A549 treated with GW870086 at 1 μM for 4 hours (cell line): ENCODE measurements around the gene PTGDS. TPM values are rescaled to one million over a fixed set of nuclear protein-coding genes. Genes with fewer than 3 reads are reported as not detected.

Source experiments
- total RNA-seq: library from RNA; stranded (reverse); fragments of 200-300 nt; extraction: Qiagen RNA extraction; gene quantifications from 5 replicates; pipeline ENCODE4 v1.2.3, GENCODE V29; 2022; ENCODE audit warnings: low read depth

Gene PTGDS
- 0.57 to 0.68 TPM (median 0.66 TPM) in 3 of 5 replicates, not detected in the others for total RNA-seq

DNA sequence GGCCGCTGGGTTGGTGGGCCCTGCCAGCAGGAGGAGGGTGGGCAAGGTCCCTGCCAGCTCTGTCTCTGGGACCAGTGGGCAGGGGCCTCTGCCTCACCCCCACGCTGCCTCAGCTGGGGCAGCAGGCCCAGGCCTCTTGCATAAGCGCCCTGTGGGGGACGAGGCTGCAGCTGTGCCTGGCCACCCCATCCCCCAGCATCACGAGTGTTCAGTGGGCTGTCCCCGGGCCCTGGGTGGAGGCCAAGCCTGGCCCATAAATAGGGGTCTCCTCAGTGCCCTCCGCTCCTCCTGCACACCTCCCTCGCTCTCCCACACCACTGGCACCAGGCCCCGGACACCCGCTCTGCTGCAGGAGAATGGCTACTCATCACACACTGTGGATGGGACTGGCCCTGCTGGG is at the start of gene PTGDS:
PTGDS (plus strand) TSS at position 282 of the 400 bp plus-strand sequence; CDS start at position 357, 75 bp downstream.

DNA sequence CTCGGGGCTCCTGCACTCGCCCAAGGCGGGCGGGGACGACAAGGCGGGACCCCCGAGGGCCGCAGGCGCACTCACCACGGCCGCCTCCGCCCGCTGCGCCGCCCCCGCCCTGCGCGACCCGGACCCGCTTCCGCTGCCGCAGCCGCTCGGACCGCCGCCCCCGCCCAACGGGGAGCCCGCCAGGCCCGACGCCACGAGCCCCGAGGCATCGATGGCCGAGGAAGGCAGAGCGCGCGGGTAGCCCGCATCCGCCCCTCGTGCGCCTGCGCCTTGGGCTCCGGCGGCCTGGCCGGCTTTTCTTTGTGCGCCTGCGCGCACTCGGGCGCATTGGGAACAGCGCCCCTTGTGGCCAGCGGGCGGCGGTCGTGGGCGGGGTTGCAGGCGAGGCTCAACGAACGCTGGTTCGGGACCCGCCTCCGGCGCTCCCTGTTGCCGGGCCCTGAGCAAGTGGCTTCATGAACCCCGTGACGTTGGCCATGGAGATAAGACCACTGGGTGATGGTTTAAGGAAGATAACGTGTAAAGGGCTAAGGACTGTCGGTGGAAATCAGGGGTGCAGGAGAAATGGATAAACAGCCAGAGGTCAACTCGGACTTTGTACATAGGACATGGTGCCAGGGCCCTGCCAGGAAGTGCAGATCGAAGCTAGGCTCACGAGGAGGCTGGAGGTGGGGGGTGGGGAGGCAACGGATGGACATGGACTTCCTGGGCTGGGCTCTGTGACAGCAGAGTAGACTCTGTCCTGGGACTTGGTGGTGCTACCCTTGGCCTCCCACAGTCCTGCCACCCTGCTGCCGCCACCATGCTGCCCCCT is 32.6 kb upstream of the PTGDS start, which contains the start of the genes C8G and FBXW5:
C8G (plus strand) TSS at position 725 of the 814 bp plus-strand sequence; CDS start at position 803, 78 bp downstream.
FBXW5 (minus strand) TSS at position 220 of the 814 bp plus-strand sequence. CDS start 655 bp downstream, outside the sequence.

DNA sequence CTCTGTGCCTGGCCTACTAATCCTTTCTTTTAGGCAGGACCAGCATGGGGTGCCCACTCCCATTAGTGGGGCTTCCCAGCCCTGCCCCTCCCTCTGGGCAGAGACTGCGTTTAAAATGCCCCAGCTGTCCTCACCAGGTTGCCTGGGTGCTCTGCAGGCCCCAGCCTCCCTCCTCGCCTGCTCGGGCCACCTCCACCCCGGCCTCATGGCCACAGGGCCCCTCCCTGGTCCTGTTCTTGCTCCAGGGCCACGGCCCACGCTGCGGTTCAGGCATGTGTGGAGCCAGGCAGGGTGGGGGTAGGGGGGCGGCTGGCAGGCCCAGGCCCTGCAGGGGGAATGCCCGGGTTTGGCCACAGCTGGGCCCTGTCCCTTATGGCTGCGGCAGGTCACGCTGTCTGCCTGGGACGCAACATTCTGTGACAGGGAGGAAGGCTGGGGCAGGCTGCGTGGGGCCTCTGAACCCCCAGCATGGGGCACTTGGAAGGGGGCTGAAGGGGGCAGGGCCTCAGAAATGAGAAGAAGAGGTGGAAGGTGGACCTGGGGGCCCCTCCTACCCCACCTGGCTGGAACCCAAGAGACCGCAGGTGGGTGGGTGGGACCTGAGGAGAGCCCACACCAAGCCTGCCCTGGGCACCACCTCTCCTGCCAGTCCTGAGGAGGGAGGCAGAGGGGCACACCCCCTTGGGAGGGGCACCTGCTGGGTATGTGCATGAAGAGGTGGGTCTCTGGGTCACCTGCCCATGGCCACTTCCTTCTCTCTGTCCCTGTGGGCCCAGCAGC is 25.6 kb upstream of the PTGDS start, which contains the start of gene LCN12:
LCN12 (plus strand) TSS at position 733 of the 780 bp plus-strand sequence. CDS start 55 bp downstream, outside the sequence.

DNA sequence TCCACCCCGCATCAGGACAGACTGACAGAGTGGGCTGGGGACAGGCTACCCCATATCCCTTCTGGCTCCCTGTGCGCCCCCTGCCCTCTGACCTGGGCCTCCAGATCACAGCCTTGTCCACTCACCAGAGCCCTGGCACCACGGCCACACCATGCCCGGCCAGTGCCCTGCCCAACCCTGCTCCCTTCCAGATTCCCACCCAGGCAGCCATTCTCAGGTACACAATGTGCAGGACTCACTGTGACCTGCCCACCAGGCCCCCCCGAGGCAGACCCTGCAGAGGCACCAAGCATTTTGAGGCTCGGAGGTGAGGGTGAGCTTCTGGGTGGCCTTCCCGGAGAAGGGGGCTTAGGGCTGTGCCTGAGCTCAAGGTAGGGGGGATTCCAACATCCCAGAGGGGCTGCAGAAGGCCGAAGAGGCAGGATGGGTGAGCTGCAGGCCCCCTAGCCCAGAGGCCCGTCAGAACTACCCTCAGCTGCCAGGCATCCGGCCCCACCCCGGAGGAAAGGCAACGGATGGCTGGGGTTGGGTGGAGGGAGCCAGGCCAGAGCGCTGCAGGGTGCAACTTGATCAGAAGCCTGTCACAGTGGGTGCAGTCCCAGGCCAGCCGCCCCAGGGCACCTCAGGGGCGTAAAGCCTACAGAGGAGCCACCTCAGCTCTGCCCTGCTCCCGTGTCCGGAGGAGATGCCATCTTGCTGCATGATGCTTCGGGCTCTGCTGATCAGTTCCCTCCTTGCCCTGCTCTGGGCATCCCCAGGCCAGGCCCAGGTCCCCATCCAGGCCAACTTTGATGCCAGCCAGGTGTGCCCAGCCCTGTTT is 5.1 kb downstream of the PTGDS start, which contains the start of gene LCNL1:
LCNL1 (plus strand) TSS at position 762 of the 820 bp plus-strand sequence. CDS start 594 bp downstream, outside the sequence.

DNA sequence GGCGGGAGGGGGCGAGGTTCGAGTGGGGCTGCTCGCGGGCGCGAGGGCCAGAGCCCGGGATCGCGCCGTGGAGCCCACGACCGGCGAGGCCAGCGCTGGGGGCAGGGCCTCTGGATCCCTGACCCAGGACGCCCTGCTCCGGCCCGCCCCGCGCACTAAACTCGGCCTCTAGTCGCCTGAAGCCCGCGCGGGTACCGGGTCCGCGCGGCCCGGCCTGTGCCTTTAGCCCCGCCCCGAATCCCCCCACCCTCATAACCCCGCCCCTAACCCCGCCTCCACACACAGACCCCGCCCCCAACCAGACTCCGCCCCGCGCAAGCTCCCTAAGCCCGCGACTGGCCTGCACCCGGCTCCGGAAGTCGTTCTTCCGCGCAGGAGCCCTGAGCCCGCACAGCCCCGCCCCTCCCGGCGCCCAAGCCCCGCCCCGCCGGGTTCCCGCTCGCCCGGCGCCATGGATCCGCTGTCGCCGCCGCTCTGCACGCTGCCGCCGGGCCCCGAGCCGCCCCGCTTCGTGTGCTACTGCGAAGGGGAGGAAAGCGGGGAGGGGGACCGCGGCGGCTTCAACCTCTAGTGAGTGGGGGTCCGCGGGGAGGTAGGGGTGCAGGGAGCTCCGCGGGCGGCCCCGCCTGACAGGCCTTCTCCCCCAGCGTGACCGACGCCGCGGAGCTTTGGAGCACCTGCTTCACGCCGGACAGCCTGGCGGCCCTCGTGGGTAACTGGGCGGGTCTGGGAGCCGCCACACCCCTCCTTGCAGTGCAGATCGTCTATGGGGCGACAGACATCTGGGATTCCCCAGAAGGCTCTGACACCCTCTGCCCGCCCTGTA is 14.9 kb downstream of the PTGDS start, which contains the start of gene PAXX:
PAXX (plus strand) TSS at position 430 of the 826 bp plus-strand sequence; CDS start at position 452, 22 bp downstream.

DNA sequence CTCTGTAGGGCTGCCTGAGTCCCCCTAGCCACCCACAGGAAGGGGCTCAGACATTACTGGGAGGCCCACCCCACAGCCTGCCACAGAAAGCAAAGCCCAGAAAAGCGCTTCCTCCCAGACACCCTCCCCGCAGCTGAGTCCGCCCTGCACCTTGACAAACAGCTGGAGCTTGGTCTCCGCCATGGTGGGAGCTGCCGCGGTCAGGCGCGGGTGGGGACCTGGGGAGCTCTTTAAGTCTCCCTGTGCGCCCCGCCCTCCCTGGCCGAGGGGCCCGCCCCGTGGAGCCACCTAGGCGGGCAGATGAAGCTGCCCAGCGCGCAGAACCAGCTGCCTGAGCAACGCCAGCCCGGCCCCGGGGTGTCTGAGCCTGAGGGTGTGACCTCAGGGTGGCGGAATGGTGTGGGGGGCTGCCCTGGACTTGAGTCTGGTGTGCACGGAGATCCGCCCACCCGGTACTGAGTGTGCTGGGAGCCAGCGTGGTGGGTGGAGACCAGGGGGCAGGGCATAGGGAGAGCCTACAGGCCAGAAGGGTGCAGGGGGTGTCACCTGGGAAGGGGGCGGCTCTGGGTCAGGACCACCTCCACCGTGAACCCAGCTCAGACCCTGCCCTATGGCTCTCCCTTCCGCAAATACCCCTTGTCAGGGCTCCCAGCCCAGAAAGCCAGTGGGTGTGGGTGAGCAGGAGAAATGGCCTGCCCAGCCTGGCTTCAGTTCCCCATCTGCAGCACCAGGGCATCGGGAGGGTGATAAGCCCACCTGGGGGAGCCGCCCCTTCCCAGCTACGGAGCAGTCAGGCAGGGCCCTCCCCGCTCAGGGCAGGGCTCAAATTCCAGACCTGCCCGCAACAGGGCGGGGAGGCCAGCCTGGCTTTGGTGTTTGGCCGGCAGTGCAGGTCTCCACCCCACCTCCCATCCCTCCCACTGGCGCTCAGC is 19.3 kb downstream of the PTGDS start, which contains the start of gene CLIC3:
CLIC3 (minus strand) TSS at position 208 of the 932 bp plus-strand sequence; CDS start at position 183, 25 bp downstream.

DNA sequence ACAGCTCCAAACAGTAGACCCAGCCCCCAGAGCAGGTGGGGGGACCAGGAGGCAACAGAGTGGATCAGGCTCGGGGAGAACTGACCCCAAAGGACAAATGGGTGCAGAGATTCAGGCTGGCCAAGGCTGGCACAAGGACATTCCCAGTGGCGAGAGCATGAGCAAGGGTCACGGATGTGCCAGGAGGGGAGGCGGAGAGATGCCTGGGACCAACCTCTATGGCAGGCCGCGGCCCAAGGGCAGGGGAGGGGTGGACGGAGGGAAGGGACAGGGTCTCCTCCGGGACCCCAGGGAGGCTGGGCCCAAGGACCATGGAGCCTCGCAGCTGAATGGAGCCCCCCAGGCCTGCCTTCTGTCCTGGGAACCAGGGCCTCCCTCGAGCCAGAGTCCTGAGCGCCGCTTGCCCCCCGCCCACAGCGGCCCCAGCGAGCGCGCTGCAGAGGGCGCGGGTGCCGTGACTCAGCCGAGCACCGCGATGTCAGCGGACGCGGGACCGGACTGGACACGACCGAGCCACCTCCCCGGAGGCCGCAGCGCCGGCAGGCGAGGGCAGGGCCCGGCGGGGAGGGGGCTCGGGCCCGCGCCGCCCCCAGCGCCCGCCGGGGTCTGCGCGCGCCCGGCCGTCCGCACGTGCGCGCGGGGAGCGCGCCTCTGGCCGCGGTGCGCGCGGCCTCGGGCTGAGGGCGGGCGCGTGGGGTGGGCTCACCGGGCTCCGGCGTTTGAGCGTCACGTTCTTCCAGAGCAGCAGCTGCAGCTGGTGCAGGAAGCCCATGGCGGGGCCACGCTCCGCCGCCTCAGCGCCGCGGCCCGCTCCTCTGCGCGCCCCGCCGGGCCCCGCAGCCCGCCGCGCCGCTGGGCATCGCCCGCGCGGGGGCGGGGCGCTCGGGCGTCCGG is 50.3 kb downstream of the PTGDS start, which contains the start of gene ABCA2:
ABCA2 (minus strand) TSS at position 869 of the 894 bp plus-strand sequence; CDS start at position 772, 97 bp downstream.

Other genes with a start within 250 kb of the PTGDS start
- gene LCN10, start 234.6 kb upstream of the PTGDS start, total RNA-seq = not detected in 5 replicates
- gene LCN6, start 229.0 kb upstream of the PTGDS start, total RNA-seq = not detected in 5 replicates
- gene LCN8, start 219.3 kb upstream of the PTGDS start, total RNA-seq = not detected in 5 replicates
- not detected in 5 replicates for gene LCN15, start 213.0 kb upstream of the PTGDS start, total RNA-seq
- 64.6 to 80.7 TPM (median 74.2 TPM) in 5 replicates for gene TMEM141, start 186.2 kb upstream of the PTGDS start, total RNA-seq
- gene CCDC183, start 181.2 kb upstream of the PTGDS start, total RNA-seq = 0.15 to 0.72 TPM (median 0.44 TPM) in 5 replicates
- 58.9 to 86.1 TPM (median 79.5 TPM) in 5 replicates for gene RABL6, start 169.6 kb upstream of the PTGDS start, total RNA-seq
- gene AJM1, start 135.0 kb upstream of the PTGDS start, total RNA-seq = 4.0 to 4.7 TPM (median 4.2 TPM) in 5 replicates
- 285 to 343 TPM (median 299 TPM) in 5 replicates for gene PHPT1, start 128.1 kb upstream of the PTGDS start, total RNA-seq
- gene MAMDC4, start 125.2 kb upstream of the PTGDS start, total RNA-seq = 2.5 to 5.8 TPM (median 3.1 TPM) in 5 replicates
- gene EDF1, start 111.2 kb upstream of the PTGDS start, total RNA-seq = 428 to 545 TPM (median 458 TPM) in 5 replicates
- 43.8 to 69.5 TPM (median 59.1 TPM) in 5 replicates for gene TRAF2, start 91.0 kb upstream of the PTGDS start, total RNA-seq
- gene FBXW5, start 32.8 kb upstream of the PTGDS start, total RNA-seq = 70.1 to 101 TPM (median 99.1 TPM) in 5 replicates
- 0.85 to 2.9 TPM (median 1.4 TPM) in 5 replicates for gene C8G, start 32.3 kb upstream of the PTGDS start, total RNA-seq
- gene LCN12, start 25.2 kb upstream of the PTGDS start, total RNA-seq = 0.80 to 1.6 TPM (median 1.3 TPM) in 5 replicates
- 0.07 to 0.08 TPM (median 0.08 TPM) in 3 of 5 replicates, not detected in the others for gene LCNL1, start 5.5 kb downstream of the PTGDS start, total RNA-seq
- gene PAXX, start 14.9 kb downstream of the PTGDS start, total RNA-seq = 47.9 to 81.3 TPM (median 74.1 TPM) in 5 replicates
- gene CLIC3, start 19.1 kb downstream of the PTGDS start, total RNA-seq = 3.3 to 5.1 TPM (median 4.8 TPM) in 5 replicates
- 21.4 to 27.7 TPM (median 25.4 TPM) in 5 replicates for gene ABCA2, start 50.7 kb downstream of the PTGDS start, total RNA-seq
- gene FUT7, start 54.6 kb downstream of the PTGDS start, total RNA-seq = 0.06 TPM in 1 of 5 replicates, not detected in the others
- gene NPDC1, start 68.7 kb downstream of the PTGDS start, total RNA-seq = 44.4 to 81.3 TPM (median 73.5 TPM) in 5 replicates
- gene ENTPD2, start 76.6 kb downstream of the PTGDS start, total RNA-seq = 1.1 to 2.3 TPM (median 1.7 TPM) in 5 replicates
- 14.8 to 25.2 TPM (median 21.9 TPM) in 5 replicates for gene SAPCD2, start 93.1 kb downstream of the PTGDS start, total RNA-seq
- 9.7 to 13.3 TPM (median 10.7 TPM) in 5 replicates for gene UAP1L1, start 100.0 kb downstream of the PTGDS start, total RNA-seq
- gene MAN1B1, start 109.5 kb downstream of the PTGDS start, total RNA-seq = 39.8 to 52.8 TPM (median 51.9 TPM) in 5 replicates
- 81.3 to 123 TPM (median 112 TPM) in 5 replicates for gene DPP7, start 137.2 kb downstream of the PTGDS start, total RNA-seq
- 0.30 to 0.61 TPM (median 0.40 TPM) in 5 replicates for gene GRIN1, start 161.7 kb downstream of the PTGDS start, total RNA-seq
- gene LRRC26, start 192.5 kb downstream of the PTGDS start, total RNA-seq = 0.70 to 2.1 TPM (median 1.2 TPM) in 5 replicates
- gene TMEM210, start 194.6 kb downstream of the PTGDS start, total RNA-seq = not detected in 5 replicates
- 25.3 to 36.9 TPM (median 34.6 TPM) in 5 replicates for gene ANAPC2, start 211.1 kb downstream of the PTGDS start, total RNA-seq
- 105 to 159 TPM (median 141 TPM) in 5 replicates for gene SSNA1, start 211.2 kb downstream of the PTGDS start, total RNA-seq
- 6.8 to 10.6 TPM (median 9.0 TPM) in 5 replicates for gene TPRN, start 223.2 kb downstream of the PTGDS start, total RNA-seq
- 36.5 to 44.9 TPM (median 44.2 TPM) in 5 replicates for gene TMEM203, start 228.1 kb downstream of the PTGDS start, total RNA-seq
- 11.7 to 17.1 TPM (median 16.5 TPM) in 5 replicates for gene NDOR1, start 228.2 kb downstream of the PTGDS start, total RNA-seq
- gene RNF208, start 244.7 kb downstream of the PTGDS start, total RNA-seq = 1.4 to 2.3 TPM (median 1.8 TPM) in 5 replicates
- 3.6 to 5.2 TPM (median 4.2 TPM) in 5 replicates for gene CYSRT1, start 247.7 kb downstream of the PTGDS start, total RNA-seq
- 0.08 to 0.31 TPM (median 0.21 TPM) in 5 replicates for gene RNF224, start 250.0 kb downstream of the PTGDS start, total RNA-seq